ENCODE results near the gene CDKN1C.
A peak's percentile ranks its signal among the peaks of the same experiment; 100 is the strongest.

CDKN1C gene

DNA sequence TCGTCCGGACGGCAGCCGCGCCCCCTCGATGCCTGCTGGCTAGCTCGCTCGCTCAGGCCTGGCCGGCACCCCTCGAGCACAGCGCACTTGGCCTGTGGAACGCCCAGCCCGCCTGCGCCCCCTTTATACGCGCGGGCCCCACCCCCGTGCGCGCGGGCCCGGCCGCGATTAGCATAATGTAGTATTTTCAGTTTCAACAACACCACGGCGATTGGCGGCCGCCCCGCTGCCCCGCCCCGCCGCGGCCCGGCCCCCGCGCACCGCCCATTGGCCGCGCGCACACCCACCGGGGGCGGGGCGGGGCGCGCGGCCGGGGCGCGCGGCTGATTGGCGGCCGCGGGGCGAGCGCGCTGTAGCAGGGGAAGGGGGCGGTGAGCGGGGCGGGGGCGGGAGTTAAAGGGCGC is at the start of gene CDKN1C:
CDKN1C (minus strand) TSS at position 98 of the 404 bp plus-strand sequence. CDS start 319 bp downstream, outside the sequence.
- peak; percentile 95 for DNase-seq (ENCODE audit: low spot score)

DNA sequence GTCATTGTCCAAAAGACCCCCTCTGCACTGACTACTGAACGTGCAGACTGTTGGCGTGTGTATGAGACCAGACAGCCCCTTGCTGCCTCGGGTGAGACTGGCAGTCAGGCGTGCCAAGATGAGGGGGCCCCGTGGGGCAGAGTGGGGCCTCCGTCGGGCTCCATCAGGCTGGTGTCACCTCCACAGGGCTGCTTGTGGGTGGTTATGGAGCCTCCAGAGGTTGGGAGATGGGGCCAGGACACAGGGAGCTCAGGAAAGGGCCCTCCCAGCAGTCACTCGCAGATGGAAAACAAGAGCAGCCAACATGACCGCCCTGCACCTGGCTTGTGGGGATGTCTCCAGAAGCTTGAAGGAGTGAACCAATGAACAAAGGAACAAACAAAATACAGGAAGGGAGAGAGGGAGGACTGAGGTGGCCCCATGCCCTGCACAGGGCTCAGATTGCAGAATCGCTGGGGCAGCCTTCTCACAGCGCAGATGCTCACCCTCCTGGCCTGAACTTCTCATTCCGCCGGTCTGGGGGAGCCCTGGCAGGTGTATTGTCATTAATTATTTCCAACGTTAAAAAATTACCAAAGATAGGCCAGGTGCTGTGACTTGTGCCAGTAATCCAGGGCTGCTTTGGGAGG is 49.1 kb upstream of the CDKN1C start:
- no peak for DNase-seq (ENCODE audit: low spot score)

DNA sequence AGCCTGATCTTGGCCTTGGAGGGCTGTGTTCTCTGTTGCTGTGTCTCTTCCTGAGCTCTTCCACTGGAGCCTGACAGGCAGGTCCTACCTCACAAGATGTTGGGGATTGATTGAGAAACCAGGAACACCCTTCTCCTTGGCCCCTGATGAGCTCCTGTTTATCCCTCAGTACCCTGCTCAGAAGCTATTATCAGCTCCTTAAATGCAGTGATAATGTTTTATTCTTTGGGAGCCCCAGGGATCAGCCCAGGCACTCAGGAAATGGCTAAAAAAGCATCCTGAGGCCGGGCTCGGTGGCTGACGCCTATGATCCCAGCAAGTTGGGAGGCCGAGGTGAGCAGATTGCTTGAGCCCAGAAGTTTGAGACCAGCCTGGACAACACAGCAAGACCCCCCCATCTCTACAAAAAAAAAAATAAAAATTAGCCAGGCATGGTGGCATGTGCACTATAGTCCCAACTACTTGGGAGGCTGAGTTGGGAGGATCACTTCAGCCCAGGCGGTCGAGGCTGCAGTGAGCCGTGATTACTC is 48.5 kb upstream of the CDKN1C start:
- no peak for DNase-seq (ENCODE audit: low spot score)

DNA sequence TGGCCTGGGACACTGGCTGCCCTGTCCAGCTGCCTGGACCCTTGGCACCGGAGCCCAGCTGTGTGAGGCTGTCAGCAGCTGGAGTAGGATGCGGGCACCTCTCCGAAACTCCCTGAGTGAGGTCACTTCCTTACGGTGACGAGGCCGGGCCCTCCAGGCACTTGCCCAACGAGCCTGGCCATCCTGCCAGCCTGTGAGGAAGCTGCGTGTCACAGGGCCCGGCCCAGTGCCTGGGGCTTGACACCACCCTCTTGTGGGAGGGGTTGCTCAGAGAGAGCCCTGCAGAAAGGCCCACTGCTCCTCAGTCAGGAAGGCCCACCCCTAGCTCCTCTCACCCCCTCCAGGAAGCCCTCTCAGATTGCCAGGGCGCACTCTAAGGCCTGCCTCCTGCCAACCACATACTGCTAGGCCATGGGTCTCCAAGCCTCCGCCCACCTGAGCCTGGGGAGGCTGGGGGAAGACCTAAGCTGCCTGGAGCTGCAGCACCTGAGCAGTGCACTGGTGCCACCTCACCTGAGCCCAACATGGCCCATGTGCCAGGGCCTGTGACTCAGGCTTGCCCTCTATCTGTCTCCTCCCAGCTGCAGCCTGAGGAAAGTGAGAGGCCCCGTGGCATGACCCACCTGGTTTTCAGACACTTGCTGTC is 47.9 kb upstream of the CDKN1C start:
- DNase-seq (ENCODE audit: low spot score) = no peak

DNA sequence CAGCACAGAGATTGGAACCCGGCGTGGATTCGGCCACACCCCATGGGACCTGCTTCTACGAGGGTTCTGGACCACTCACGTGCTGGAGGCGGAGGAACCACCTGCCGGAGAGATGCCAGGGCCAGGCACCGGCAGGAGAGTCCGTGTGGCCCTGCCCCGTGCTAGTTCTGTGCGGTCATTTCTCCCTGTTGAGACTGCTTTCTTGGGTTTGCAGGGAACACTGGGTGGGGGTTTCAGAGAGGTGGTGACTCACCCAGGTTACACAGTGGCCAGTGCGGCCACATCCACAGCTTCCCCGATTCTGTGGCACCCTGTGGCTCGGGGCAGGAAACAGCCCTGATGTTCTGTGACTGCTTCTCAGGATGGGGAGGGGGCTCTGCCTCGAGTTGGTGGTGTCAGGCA is 47.3 kb upstream of the CDKN1C start:
- no peak for DNase-seq (ENCODE audit: low spot score)

DNA sequence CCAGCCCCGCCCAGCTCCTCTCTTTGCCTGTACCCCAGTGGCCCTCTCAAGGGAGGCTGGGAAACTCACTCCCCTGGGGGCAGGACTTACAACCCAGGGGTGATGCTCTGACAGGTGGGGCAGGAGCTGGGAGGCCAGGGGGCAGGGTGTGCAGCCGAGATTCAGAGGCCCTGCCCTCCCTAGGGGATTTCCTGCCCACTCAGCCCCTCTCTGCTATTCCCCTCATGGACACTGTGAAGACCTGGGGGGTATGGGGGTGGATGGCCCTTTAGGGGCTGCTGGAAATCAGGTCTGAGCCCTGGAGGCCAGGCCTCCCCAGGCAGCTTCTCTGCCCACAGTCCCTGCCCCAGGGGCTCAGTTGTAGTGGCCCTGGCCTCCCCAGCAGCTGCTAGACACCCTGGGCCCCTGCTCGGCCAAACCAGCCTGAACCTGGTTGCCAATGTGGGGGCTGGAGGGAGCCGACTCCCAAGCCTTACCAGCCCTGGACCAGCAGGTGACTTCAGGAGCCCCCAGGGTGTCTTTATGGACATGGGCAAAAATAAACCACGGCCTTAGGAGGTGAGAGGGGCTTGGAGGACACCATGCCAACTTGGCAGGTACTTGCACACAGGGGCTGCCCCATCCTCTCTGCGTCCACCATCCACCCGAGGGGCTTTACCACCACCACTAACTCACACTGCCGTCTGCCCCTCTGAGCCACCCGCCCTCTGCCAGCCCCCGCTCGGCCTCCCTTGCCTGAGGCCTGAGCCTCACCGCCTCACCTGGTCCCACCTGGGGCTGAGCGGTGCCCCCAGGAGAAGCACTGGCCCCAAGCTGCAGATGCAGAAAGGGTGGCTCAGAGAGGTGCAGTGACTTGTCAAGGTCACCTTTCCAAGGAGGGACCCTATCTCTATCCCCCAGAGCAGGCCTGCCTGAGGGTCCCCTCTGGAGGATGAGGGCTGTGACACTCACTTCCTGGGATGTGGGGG is 46.5 kb upstream of the CDKN1C start:
- DNase-seq (ENCODE audit: low spot score) = no peak

DNA sequence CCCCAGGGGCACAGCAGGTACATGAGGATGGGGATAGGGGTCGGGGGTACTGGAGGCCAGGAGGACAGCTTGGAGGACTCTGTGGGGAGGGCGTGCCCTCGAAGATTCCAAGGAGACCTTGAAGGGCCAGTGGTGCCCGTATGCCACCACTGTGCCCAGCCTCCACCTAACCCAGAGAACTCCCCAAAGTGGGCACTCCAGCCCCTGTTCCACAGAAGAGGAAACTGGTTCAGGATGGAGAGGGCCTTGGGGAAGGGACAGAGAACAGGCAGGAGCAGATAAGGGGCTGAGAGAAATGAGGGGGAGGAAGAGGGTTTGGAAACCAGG is 45.8 kb upstream of the CDKN1C start:
- DNase-seq (ENCODE audit: low spot score) = no peak

DNA sequence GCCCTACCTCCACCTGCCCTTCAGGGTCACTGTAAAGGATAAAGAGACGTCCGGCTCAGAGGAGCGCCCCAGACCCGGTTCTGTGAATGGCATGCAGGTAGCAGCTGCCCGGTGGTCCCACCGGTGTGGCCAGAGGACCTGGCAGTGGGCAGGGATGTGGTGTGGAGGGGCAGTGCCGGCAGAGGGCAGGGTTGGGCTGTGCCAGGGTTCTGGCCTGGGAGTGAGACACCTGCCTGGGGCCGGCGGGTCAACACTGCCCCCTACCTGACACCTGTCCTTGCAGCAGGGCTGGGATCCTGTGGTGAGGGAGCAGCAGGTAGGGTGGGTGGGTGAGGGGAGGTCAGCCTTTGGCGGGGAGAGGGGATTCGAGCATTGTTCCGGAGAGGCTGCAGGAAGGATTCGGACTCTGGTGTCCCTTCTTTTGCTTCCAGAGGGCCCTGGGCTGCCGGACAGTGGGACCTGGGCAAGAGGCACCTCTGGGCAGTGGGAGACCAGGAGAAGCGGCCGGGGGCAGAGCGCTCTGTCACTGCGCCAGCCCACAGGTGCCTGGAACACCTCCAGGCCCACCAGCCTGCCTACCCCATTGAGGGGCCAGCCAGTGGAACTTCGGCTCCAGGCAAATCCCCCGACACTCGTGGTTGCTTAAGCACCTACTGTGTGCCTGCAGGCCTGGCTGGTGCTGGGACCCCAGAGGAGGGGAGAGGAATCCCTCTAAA is 45.3 kb upstream of the CDKN1C start:
- peak; percentile 82 for DNase-seq (ENCODE audit: low spot score)

DNA sequence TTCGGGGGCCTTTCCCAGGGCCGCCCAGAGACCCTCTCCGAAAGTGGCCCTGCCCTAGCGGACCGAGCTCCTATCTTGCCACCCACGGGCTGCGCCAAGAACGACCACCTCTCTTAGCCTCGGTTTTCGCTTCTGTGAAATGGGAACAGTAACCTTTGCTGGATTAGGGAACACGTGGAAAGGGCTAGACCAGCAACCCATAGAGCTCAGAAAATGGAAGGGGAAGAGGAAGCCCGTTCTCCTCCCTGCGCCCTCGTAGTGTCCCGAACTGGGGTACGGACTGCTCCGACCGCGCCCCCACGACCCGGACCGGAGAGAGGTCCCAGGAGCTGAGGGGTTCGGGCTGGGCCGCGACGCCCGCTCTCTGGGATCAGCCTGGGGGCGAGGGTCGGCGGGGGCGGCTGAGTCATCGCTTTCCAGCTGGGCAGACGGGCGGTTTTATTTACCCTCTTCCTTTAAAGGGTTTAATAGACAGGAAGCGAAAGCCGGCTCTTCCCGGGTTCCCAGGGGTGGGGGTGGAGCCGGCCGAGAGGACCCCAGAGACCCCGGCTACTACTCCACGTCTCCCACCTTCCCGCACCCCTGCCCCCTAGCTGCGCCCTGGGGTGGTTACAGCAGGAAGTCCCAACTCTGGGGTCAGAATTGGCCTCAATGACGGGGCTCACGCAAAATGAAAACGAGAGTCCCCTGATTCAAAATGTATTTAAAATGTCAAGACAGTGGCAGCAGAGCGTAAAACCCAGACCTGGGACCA is 44.6 kb upstream of the CDKN1C start:
- DNase-seq (ENCODE audit: low spot score) = no peak

DNA sequence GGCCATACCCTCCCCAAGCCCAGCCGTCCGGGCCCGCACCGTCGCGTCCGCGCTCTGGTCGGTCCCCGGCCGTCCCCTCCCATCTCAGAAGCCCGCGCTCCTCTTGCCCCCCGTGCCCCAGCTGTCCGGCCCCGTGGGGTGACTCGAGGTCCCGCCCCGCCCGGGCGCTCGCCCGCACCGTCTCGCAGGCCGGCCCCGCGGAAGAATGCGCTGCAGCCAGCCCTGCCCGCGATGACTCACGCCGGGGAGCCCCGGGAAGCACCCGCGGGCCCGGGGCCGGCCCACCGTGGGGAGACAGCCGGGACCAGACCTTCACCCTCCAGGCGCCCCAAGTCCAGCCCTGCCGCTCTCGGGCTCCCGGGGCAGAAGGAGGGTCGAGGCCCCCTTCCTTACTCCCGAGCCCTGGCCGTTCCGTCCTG is 44.0 kb upstream of the CDKN1C start:
- no peak for DNase-seq (ENCODE audit: low spot score)

DNA sequence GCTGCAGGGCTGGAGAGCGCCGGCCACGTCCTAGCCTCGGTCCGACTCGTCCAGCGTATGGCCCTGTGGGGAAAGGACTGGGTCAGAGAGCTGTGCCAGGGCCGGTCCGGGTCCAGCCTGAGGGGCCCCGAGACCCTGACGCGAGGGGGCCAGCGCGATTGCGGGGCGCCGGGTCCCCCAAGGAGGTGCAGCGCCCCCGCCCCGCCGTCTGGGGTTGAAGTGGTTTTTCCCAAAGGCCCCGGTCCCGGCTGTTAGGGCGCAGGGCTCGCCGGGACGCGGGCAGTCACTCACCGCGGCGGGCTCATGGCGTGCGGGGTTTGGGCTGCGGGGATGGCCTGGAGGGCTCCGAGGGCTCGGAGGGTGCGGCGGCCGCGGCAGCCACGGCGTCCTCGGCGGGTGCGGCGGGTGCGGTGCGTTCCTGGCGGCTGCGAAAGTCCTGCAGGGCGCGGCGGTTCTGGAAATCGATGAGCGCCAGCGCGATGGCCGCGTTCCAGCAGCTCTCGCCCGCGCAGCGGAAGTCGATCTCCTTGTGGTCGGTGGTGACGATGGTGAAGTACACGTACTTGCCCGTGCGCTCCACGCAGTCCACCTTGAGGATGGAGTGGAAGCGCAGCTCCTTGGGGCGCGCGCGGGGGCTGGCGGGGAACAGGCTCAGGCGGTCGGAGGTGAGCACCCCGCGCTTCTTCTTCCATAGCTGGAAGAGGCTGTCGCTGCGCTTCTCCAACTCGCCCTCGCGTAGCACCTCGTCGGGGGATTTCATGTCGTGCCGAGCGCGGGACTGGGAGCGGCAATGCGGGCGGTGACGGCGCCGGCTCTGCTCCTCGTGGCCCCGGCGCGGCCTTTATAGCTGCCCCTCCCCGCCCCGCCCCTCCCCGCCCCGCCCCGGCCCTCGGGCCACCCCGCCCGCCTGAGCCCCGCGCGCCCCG is 43.3 kb upstream of the CDKN1C start, which contains the start of gene PHLDA2:
PHLDA2 (minus strand) TSS at position 816 of the 926 bp plus-strand sequence; CDS start at position 760, 56 bp downstream.
- no peak for DNase-seq (ENCODE audit: low spot score)

DNA sequence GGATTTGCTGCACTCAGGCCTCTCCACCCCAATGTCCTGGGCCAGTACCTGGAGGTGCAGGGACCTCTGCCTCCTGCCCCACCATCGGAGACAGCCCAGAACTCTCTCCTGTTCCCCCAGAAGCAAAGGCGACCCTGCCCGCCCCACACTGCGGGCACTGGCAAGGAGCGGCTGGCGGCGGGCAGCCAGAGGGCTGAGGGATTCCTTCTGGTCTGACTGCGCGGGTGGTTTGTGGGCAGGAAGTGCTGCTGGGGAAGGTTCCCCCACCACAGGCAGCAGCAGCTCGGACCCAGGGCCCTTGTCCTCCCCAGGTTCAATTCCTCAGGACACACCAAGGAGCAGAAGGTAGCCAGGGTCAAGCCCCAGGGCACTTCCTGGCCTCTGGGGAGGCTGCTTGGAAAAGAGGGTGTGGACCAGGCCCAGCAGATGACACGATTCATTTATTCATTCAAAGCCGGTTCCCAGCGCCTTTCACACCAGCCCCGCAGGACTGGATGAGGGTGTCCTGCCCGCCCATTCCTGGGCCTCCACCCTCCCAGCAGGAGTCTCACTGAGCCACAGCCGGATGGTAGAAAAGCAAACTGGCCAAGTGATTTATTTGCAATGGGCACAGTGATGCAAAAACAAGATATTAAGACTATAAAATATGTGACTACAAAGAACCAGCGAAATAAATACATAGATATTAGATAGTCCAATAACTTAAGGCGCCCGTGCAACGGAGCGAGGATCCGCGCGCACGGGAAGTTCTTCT is 42.5 kb upstream of the CDKN1C start:
- DNase-seq (ENCODE audit: low spot score) = no peak

DNA sequence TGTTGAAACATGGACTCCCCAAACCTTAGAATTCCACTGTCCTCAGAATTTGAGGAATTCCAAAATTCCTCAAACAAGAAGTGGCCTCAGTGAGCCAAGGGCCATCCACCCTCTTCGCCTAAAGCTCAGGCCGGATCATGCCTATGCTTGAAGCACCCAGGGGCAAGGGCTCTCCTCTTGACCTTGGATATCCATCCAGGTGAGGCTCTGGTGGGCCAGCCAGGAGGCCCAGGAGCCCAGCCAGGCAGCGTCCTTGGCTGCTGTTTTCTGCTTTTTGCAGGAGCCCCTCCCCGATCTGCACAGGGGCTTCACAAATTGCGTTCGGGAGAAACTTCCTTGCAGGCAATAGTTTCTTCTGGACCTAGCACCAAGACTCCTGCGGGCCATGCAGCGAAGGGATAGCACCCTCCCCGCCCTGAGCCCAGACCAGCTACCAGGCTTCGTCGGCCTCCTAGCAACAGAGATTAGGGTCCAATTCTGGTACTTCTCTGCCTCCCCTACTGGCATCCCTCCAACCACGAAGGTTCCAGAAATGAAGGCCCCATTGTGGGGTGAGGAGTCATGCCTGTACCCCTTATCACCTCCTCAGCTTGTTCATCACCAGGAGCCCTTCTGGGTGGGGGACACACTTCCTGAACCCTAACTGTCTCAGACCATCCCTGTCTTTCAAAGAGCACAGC is 41.7 kb upstream of the CDKN1C start:
- DNase-seq (ENCODE audit: low spot score) = no peak

DNA sequence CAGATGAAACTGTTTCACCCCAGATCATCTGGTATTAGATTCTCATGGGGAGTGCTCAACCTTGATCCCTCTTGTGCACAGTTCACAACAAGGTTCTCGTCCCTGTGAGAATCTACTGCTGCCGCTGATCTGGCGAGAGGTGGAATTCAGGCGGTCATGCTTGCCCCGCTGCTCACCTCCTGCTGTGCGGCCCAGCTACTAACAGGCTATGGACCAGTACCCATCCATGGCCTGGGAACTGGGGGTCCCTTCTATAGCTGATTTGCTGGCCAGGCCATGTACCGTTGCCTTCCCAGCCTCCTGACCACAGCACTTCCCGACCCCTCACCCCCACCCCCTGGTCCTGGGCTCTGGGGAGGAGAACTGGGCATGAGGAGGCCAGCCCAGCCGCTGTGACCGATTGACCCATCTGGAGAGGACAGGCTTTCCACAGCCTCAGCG is 41.1 kb upstream of the CDKN1C start:
- DNase-seq (ENCODE audit: low spot score) = no peak

DNA sequence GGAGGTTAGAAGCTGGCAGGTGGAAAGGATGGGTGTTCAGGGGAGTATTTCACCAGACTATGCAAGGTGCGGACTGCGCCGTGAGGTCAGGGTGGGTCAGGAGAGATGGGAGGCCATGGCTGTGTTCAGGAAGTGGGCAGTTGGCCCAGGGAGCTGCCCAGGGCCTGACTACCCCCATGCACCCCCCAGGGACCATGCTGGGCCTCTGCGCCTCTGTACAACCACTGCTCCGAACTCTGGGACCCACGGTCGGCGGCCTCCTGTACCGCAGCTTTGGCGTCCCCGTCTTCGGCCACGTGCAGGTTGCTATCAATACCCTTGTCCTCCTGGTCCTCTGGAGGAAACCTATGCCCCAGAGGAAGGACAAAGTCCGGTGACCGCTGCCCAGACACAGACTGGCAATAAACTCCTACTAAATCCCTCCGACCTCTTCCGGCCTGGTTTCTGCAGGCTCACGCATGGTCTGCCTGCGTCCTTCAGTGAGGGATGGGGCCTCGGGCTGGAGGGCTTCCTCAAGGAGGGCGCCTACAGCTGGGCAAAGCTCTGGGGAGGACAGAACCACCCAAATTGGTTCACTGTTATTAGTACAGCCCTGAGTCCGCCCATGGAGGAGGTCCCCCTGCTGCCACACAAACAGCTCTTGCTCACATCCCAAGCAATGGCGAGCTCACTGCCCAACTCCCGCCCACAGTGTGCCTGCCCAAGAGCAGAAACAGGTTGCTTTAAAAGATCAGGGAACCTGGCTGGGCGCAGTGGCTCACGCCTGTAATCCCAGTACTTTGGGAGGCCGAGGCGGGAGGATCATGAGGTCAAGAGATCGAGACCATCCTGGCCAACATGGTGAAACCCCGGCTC is 39.5 kb upstream of the CDKN1C start:
- DNase-seq (ENCODE audit: low spot score) = no peak

DNA sequence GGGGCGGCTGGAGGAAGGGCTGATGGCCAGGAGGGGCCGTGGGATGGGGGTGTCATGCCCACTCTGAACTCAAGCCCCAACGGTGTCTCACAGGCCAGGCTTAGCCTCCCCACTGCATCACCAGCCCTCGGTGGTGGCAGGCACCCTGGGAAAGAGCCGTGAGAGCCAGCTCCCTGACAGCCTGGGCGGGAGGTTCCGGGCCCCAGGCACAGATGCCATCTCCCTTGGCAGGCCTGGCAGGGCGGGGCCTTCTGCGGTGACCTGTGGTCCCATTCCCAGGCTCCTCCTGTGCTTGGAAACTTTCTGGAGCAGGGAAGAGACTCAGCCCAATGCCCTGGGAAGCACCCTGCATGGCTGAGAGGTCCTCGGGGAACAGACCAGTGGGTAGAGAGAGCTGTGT is 38.8 kb upstream of the CDKN1C start:
- DNase-seq (ENCODE audit: low spot score) = no peak
